KMS-11 (cell line): Measurements from ENCODE around the gene GLUD1.
A peak's percentile ranks its signal among the peaks of the same experiment; 100 is the strongest.
"Not testable (repeated sequence)": the region's sequence is repeated elsewhere in the genome, so short reads cannot be mapped to it uniquely, and the experiment has no call there.

Experiments
- H2AFZ ChIP-seq: fragments of 200-600 bp; sonication (generic); 2 replicates; pipeline ENCODE4 v1.6.1; 2016; ENCODE audit warnings: antibody characterized with exemption, mixed run types, low read depth
- H3K27ac ChIP-seq: fragments of 200-600 bp; sonication (generic); 2 replicates; pipeline ENCODE4 v1.6.1; 2016; ENCODE audit warnings: mild to moderate bottlenecking, mixed run types
- H3K27me3 ChIP-seq: fragments of 200-600 bp; sonication (generic); 2 replicates; pipeline ENCODE4 v1.6.1; 2017; ENCODE audit warnings: mild to moderate bottlenecking, low read depth, mixed run types, moderate library complexity; ENCODE audit not compliant: insufficient read depth
- H3K36me3 ChIP-seq: fragments of 200-600 bp; sonication (generic); 2 replicates; pipeline ENCODE4 v1.6.1; 2017; ENCODE audit warnings: mild to moderate bottlenecking, mixed run types; ENCODE audit not compliant: insufficient read depth
- H3K4me1 ChIP-seq: fragments of 200-600 bp; sonication (generic); 2 replicates; pipeline ENCODE4 v1.6.1; 2016; ENCODE audit warnings: mild to moderate bottlenecking, low read depth, mixed run types; ENCODE audit not compliant: poor library complexity, severe bottlenecking
- H3K4me2 ChIP-seq: fragments of 200-600 bp; sonication (generic); 2 replicates; pipeline ENCODE4 v1.7.0; 2016; ENCODE audit warnings: mild to moderate bottlenecking, mixed run types
- H3K4me3 ChIP-seq: fragments of 200-600 bp; sonication (generic); IDR thresholded peaks from 2 replicates; pipeline ENCODE4 v1.6.1; 2017; ENCODE audit warnings: low read depth, low read length, mixed read lengths; ENCODE audit not compliant: insufficient read depth
- H3K79me2 ChIP-seq: fragments of 200-600 bp; sonication (generic); 2 replicates; pipeline ENCODE4 v1.6.1; 2016; ENCODE audit warnings: low read depth, mixed run types; ENCODE audit not compliant: insufficient read depth
- H3K9ac ChIP-seq: fragments of 200-600 bp; sonication (generic); 2 replicates; pipeline ENCODE4 v1.6.1; 2016; ENCODE audit warnings: mild to moderate bottlenecking, mixed run types
- H4K20me1 ChIP-seq: fragments of 200-600 bp; sonication (generic); 2 replicates; pipeline ENCODE4 v1.6.1; 2016; ENCODE audit warnings: mild to moderate bottlenecking, mixed run types; ENCODE audit not compliant: insufficient read depth
- TF ChIP-seq, protein P1 (sequence below): fragments of 200-600 bp; sonication (generic); conservative IDR thresholded peaks from 2 replicates; pipeline ENCODE4 v1.6.1; 2017; ENCODE audit warnings: low read depth, mild to moderate bottlenecking, antibody characterized with exemption, low read length, moderate library complexity, mixed read lengths

The GLUD1 gene

DNA sequence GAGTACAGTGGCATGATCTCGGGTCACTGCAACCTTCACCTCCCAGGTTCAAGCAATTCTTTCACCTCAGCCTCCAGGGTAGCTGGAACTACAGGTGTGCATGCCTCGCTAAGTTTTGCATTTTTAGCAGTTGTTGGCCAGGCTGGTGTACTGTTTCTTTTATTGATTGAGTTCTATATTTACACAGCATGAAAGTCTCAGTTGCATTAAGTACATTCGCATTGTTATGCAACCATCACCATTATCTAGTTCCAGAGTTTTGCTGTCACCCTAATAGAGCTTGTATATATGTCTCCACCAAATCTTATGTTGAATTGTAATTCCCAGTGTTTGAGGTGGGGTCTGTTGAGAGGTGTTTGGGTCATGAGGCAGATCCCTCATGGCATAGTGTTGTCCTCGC is 28.7 kb upstream of the GLUD1 start:
- H3K4me2 ChIP-seq, result peak overlapping the region; percentile 8; the same call in 1 of the 2 replicates
- H3K4me1 ChIP-seq, result peaks cover 19% of the 10 kb centered on the region
- not testable (repeated sequence) for H3K4me3 ChIP-seq, H4K20me1 ChIP-seq, H3K79me2 ChIP-seq, H3K9ac ChIP-seq, H2AFZ ChIP-seq, H3K36me3 ChIP-seq, H3K27me3 ChIP-seq, H3K27ac ChIP-seq

DNA sequence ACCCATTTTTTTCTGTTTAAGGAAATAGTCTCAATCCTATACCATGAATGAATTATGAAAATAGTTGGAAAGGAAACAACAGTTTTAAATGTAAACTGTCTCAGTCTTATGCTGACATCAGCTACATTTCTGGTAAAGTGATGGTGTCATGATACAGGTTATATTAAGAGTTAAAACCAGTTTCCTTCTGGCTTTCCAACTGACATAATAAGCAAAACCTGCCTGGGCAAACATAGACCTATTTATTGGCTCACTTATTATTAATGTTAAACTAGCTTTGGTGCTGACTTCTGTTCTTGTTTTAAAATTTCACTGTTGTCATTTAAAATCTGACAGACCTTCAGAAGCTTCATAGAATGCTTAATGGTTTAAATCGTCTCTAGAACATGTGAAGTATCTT is 24.4 kb upstream of the GLUD1 start:
- peaks cover 19% of the 10 kb centered on the region for H3K4me1 ChIP-seq
- H4K20me1 ChIP-seq, H3K4me3 ChIP-seq, H3K27ac ChIP-seq, H3K79me2 ChIP-seq, H2AFZ ChIP-seq, H3K4me2 ChIP-seq, H3K36me3 ChIP-seq, H3K9ac ChIP-seq, H3K27me3 ChIP-seq: not testable (repeated sequence)

DNA sequence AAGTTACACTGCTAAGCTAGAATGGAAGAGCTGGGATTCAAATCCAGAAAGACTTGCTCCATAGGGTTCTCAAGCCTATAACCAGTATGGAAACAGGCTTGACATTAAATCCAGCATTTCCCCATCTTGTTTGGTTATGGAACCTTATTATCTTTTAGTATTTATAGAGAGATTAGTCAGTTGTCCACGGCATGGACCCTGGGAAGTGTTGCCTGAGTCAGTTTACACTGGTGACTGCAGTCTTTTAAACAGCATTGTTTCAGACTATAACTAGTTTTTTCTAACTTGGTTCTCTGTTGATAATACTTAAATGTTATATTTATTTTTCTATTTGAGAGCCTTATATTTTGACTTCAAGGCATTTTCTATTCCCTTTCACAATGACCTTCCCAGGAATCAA is 23.5 kb upstream of the GLUD1 start:
- H3K27ac ChIP-seq, H2AFZ ChIP-seq, H3K9ac ChIP-seq, H3K27me3 ChIP-seq, H3K79me2 ChIP-seq, H3K36me3 ChIP-seq, H3K4me3 ChIP-seq, H3K4me2 ChIP-seq, H4K20me1 ChIP-seq: not testable (repeated sequence)
- H3K4me1 ChIP-seq, result peaks cover 14% of the 10 kb centered on the region

DNA sequence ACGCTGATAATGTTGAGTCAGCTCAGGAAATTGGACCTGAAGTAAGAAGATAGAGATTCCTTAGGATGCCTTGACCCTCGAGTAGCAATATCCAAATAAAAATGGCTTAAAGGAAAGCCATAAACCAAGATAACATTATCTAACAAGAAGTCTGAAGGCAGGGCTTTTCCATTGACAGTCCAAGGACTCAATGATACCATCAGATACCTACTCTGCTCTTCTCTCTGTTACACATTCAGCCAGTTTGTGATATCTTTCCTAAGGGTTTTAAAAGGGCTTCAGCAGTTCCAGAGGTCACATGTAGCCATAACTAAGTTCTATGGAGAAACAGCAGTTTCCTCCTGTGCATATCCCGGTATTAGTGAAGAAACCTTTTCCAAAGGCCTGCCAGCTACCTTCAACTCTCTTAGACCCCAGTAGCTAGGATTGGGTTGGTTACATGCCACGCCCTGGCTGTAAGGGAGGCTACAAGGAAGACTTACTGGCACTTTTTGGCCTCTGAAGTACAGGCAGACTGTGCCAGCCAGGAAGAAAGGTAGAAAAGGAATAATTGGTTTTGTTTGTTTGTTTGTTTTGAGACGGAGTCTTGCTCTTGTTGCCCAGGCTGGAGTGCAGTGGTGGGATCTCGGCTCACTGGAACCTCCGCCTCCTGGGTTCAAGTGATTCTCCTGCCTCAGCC is 10.9 kb upstream of the GLUD1 start:
- Histone ChIP-seq H3K4me2 (no peak overlapping the region), H3K9ac (no peak overlapping the region), H3K4me1 (no peaks in the 10 kb centered on the region), H3K4me3 (no peak overlapping the region), H3K27ac (no peak overlapping the region), H2AFZ (no peak overlapping the region), H3K79me2 (no peaks in the 10 kb centered on the region; the same call in 1 of the 2 replicates), H3K27me3 (no peaks in the 10 kb centered on the region), H3K36me3 (peaks cover 7% of the 10 kb centered on the region; the same call in 1 of the 2 replicates), H4K20me1 (no peaks in the 10 kb centered on the region)
- TF ChIP-seq, protein P1, sequence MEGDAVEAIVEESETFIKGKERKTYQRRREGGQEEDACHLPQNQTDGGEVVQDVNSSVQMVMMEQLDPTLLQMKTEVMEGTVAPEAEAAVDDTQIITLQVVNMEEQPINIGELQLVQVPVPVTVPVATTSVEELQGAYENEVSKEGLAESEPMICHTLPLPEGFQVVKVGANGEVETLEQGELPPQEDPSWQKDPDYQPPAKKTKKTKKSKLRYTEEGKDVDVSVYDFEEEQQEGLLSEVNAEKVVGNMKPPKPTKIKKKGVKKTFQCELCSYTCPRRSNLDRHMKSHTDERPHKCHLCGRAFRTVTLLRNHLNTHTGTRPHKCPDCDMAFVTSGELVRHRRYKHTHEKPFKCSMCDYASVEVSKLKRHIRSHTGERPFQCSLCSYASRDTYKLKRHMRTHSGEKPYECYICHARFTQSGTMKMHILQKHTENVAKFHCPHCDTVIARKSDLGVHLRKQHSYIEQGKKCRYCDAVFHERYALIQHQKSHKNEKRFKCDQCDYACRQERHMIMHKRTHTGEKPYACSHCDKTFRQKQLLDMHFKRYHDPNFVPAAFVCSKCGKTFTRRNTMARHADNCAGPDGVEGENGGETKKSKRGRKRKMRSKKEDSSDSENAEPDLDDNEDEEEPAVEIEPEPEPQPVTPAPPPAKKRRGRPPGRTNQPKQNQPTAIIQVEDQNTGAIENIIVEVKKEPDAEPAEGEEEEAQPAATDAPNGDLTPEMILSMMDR, result no peak

DNA sequence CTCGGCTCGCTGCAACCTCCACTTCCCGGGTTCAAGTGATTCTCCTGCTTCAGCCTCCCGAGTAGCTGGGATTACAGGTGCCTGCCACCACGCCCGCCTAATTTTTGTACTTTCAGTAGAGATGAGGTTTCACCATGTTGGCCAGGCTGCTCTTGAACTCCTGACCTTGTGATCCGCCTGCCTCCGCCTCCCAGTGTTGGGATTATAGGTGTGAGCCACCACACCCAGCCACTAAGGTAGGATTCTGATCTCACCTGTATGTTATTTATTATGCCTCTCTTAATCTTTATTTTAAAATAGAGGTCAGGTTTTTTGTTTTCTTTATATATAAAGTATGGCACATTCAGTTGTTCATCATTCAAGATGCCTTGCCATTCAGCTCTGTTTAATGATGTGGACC is 10.1 kb upstream of the GLUD1 start:
- not testable (repeated sequence) for H3K9ac ChIP-seq, H4K20me1 ChIP-seq, H3K4me3 ChIP-seq, H3K79me2 ChIP-seq, H3K36me3 ChIP-seq, H3K27ac ChIP-seq, H3K4me2 ChIP-seq, H2AFZ ChIP-seq, H3K4me1 ChIP-seq, H3K27me3 ChIP-seq

DNA sequence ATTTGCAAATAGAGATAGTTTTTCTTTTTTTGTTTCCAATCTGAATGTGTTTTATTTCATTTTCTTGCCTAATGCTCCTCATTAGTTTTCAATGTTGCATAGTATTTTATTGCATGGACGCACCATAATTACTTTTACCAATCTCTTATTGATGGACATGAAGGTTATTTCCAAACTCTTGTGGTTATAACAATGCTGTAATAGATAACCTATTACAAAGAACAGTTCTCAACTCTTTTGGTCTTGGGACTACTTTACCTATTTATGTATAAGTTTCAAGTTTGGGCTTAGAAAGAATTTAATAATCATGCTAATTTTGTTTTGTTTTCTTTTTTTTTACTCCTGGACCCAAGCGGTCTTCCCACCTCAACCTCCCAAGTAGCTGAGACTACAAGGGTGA is 7.4 kb upstream of the GLUD1 start:
- TF ChIP-seq, protein P1, result no peak
- Histone ChIP-seq H3K36me3 (peaks cover 8% of the 10 kb centered on the region; the same call in 1 of the 2 replicates), H3K4me2 (no peak overlapping the region), H3K27me3 (no peaks in the 10 kb centered on the region), H3K4me1 (peaks cover 3% of the 10 kb centered on the region), H3K27ac (no peak overlapping the region), H4K20me1 (no peaks in the 10 kb centered on the region), H3K4me3 (no peak overlapping the region), H3K79me2 (peaks cover 3% of the 10 kb centered on the region), H3K9ac (no peak overlapping the region), H2AFZ (no peak overlapping the region)
